HFFc6 (cell line): ENCODE measurements around the gene KISS1R. TPM values are rescaled to one million over a fixed set of nuclear protein-coding genes. Genes with fewer than 3 reads are reported as not detected.

Experiments used
- total RNA-seq, 6 experiments: library from RNA; stranded (reverse); fragmentation: NEBNext Ultra II Directional; extraction: Animal tissue kit (Norgen Biotek cat#: 25700); gene quantifications; 2 replicates in 1 of 6; 3 replicates in 5 of 6; pipeline ENCODE4 v1.2.3, GENCODE V29; 2021

KISS1R gene
- total RNA-seq, 6 experiments from 2014 or later, result not detected

Other genes starting within 250 kb of the KISS1R start
- 100 to 1,000 TPM in 3 of 6 experiments, 10 to 100 TPM in 3; 97.1 to 123 (median 101) TPM for gene FSTL3, start 240.9 kb upstream of the KISS1R start, total RNA-seq
- not detected for gene PRSS57, start 221.9 kb upstream of the KISS1R start, total RNA-seq
- gene PALM, start 208.4 kb upstream of the KISS1R start, total RNA-seq, result under 1 TPM in 2 of 6 experiments, not detected in 4; 0.14 to 0.15 TPM
- gene MISP, start 166.2 kb upstream of the KISS1R start, total RNA-seq, result under 1 TPM in 2 of 6 experiments, not detected in 4; 0.05 to 0.07 TPM
- gene PTBP1, start 119.9 kb upstream of the KISS1R start, total RNA-seq, result 100 to 1,000 TPM; 307 to 421 (median 380) TPM
- gene PLPPR3, start 95.4 kb upstream of the KISS1R start, total RNA-seq, result under 1 TPM in 1 of 6 experiments, not detected in 5; 0.09 TPM
- gene AZU1, start 89.5 kb upstream of the KISS1R start, total RNA-seq, result not detected
- gene PRTN3, start 76.3 kb upstream of the KISS1R start, total RNA-seq, result not detected
- under 1 TPM in 1 of 6 experiments, not detected in 5; 0.21 TPM for gene ELANE, start 65.0 kb upstream of the KISS1R start, total RNA-seq
- gene CFD, start 57.7 kb upstream of the KISS1R start, total RNA-seq, result 1 to 10 TPM in 3 of 6 experiments, under 1 TPM in 3; 0.84 to 1.7 (median 0.98) TPM
- 10 to 100 TPM; 58.1 to 91.0 (median 70.9) TPM for gene MED16, start 24.1 kb upstream of the KISS1R start, total RNA-seq
- not detected for gene RNU6-9, start 23.8 kb upstream of the KISS1R start, total RNA-seq
- gene R3HDM4, start 4.1 kb upstream of the KISS1R start, total RNA-seq, result 10 to 100 TPM; 41.9 to 53.4 (median 45.9) TPM
- 10 to 100 TPM; 35.1 to 44.2 (median 38.4) TPM for gene ARID3A, start 8.7 kb downstream of the KISS1R start, total RNA-seq
- gene WDR18, start 67.0 kb downstream of the KISS1R start, total RNA-seq, result 10 to 100 TPM; 47.5 to 55.8 (median 51.3) TPM
- under 1 TPM; 0.34 to 0.66 (median 0.41) TPM for gene GRIN3B, start 83.1 kb downstream of the KISS1R start, total RNA-seq
- 100 to 1,000 TPM; 127 to 164 (median 149) TPM for gene TMEM259, start 103.8 kb downstream of the KISS1R start, total RNA-seq
- gene RNU6-2, start 104.2 kb downstream of the KISS1R start, total RNA-seq, result not detected
- gene CNN2, start 109.3 kb downstream of the KISS1R start, total RNA-seq, result 100 to 1,000 TPM; 483 to 579 (median 507) TPM
- gene ABCA7, start 122.8 kb downstream of the KISS1R start, total RNA-seq, result 1 to 10 TPM; 4.6 to 8.1 (median 6.6) TPM
- under 1 TPM; 0.28 to 0.74 (median 0.60) TPM for gene ARHGAP45, start 149.8 kb downstream of the KISS1R start, total RNA-seq
- 100 to 1,000 TPM; 224 to 289 (median 250) TPM for gene POLR2E, start 178.0 kb downstream of the KISS1R start, total RNA-seq
- gene GPX4, start 186.7 kb downstream of the KISS1R start, total RNA-seq, result 100 to 1,000 TPM; 193 to 237 (median 223) TPM